ENCODE data around the gene JMJD7. TPM values are rescaled to one million over a fixed set of nuclear protein-coding genes. Genes with fewer than 3 reads are reported as not detected.

The JMJD7 gene
- total RNA-seq, 1 experiment from 2014 or later: 10.9 TPM

- TF ChIP-seq, protein P1, sequence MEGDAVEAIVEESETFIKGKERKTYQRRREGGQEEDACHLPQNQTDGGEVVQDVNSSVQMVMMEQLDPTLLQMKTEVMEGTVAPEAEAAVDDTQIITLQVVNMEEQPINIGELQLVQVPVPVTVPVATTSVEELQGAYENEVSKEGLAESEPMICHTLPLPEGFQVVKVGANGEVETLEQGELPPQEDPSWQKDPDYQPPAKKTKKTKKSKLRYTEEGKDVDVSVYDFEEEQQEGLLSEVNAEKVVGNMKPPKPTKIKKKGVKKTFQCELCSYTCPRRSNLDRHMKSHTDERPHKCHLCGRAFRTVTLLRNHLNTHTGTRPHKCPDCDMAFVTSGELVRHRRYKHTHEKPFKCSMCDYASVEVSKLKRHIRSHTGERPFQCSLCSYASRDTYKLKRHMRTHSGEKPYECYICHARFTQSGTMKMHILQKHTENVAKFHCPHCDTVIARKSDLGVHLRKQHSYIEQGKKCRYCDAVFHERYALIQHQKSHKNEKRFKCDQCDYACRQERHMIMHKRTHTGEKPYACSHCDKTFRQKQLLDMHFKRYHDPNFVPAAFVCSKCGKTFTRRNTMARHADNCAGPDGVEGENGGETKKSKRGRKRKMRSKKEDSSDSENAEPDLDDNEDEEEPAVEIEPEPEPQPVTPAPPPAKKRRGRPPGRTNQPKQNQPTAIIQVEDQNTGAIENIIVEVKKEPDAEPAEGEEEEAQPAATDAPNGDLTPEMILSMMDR (IDR thresholded peaks at IDR 0.05; ENCODE audit: insufficient read depth in 1 of 2, low read depth in 1 of 2, low read length in 1 of 2, severe bottlenecking in 1 of 2, unreplicated experiment in 1 of 2): no peak
- no peaks in the 10 kb centered on the region for H3K9me3 ChIP-seq
- BruUV-seq (replicated peaks): no TSS peak
- Mint-ChIP-seq H3K36me3 (ENCODE audit: insufficient read depth, unreplicated experiment) (peaks cover 13% of the 10 kb centered on the region), H3K27me3 (ENCODE audit: insufficient read depth, unreplicated experiment) (no peaks in the 10 kb centered on the region), H3K9me3 (ENCODE audit: unreplicated experiment) (no peaks in the 10 kb centered on the region), H3K4me3 (ENCODE audit: unreplicated experiment) (no peak overlapping the region), H3K4me1 (ENCODE audit: low read depth, unreplicated experiment) (no peaks in the 10 kb centered on the region), H3K27ac (ENCODE audit: unreplicated experiment) (no peak overlapping the region)
- DNase-seq: no peak
- CTCF ChIA-PET: interaction anchor here (0.8 to 4.0 kb wide), 5 partner anchors 37 to 345 kb away, joined by 3 to 47 read pairs (median 4); partner anchors contain the start of gene MAPKBP1
- POLR2A ChIA-PET: interaction anchor here (0.6 to 0.8 kb wide), 3 partner anchors 39 to 463 kb away, joined by 3 to 7 read pairs (median 4); no protein-coding TSS in a partner anchor
- H3K4me3 ChIP-seq (ENCODE audit: low read depth, low read length): no peak overlapping the region
- peaks cover 2% of the 10 kb centered on the region; the same call in 1 of the 2 replicates for H3K36me3 ChIP-seq (ENCODE audit: control insufficient read depth, insufficient read depth, low read length)
- no peaks in the 10 kb centered on the region for H3K27me3 ChIP-seq (replicated peaks; ENCODE audit: control insufficient read depth, insufficient read depth, low read length)
- H3K4me1 ChIP-seq: no peaks in the 10 kb centered on the region
- intact Hi-C loops (cut with micrococcal nuclease; ENCODE audit: unreplicated experiment): loop anchor here (1.0 to 5.0 kb wide), 3 partner anchors 37 to 344 kb away; partner anchors contain the start of gene MAPKBP1
Observed at GRCh38 chr15:41810651-41811431, 17.1 kb upstream of the JMJD7 start.

- Mint-ChIP-seq H3K4me1 (ENCODE audit: low read depth, unreplicated experiment) (no peaks in the 10 kb centered on the region), H3K27ac (ENCODE audit: unreplicated experiment) (no peak overlapping the region), H3K36me3 (ENCODE audit: insufficient read depth, unreplicated experiment) (peaks cover 13% of the 10 kb centered on the region), H3K4me3 (ENCODE audit: unreplicated experiment) (no peak overlapping the region), H3K9me3 (ENCODE audit: unreplicated experiment) (no peaks in the 10 kb centered on the region), H3K27me3 (ENCODE audit: insufficient read depth, unreplicated experiment) (no peaks in the 10 kb centered on the region)
- no peaks in the 10 kb centered on the region for H3K4me1 ChIP-seq
- TF ChIP-seq, protein P1 (IDR thresholded peaks at IDR 0.05; ENCODE audit: insufficient read depth in 1 of 2, low read depth in 1 of 2, low read length in 1 of 2, severe bottlenecking in 1 of 2, unreplicated experiment in 1 of 2): peak; percentile 87 to 90
- H3K4me3 ChIP-seq (ENCODE audit: low read depth, low read length): no peak overlapping the region
- H3K36me3 ChIP-seq (ENCODE audit: control insufficient read depth, insufficient read depth, low read length): peaks cover 2% of the 10 kb centered on the region; the same call in 1 of the 2 replicates
- no peaks in the 10 kb centered on the region for H3K9me3 ChIP-seq
- no peaks in the 10 kb centered on the region for H3K27me3 ChIP-seq (replicated peaks; ENCODE audit: control insufficient read depth, insufficient read depth, low read length)
- no TSS peak for BruUV-seq (replicated peaks)
- ChIA-PET POLR2A (interaction anchor here (0.6 to 0.8 kb wide), 2 partner anchors 25 to 189 kb away, joined by 3 to 4 read pairs; no protein-coding TSS in a partner anchor), CTCF (interaction anchor here (0.7 to 4.0 kb wide), 5 partner anchors 38 to 346 kb away, joined by 3 to 47 read pairs (median 4); partner anchors contain the start of gene MAPKBP1)
- DNase-seq: peak; percentile 79 to 86
- intact Hi-C loops (cut with micrococcal nuclease; ENCODE audit: unreplicated experiment): loop anchor here (1.0 to 5.0 kb wide), 3 partner anchors 37 to 344 kb away; partner anchors contain the start of gene MAPKBP1
Observed at GRCh38 chr15:41811432-41812195, 16.3 kb upstream of the JMJD7 start.

DNA sequence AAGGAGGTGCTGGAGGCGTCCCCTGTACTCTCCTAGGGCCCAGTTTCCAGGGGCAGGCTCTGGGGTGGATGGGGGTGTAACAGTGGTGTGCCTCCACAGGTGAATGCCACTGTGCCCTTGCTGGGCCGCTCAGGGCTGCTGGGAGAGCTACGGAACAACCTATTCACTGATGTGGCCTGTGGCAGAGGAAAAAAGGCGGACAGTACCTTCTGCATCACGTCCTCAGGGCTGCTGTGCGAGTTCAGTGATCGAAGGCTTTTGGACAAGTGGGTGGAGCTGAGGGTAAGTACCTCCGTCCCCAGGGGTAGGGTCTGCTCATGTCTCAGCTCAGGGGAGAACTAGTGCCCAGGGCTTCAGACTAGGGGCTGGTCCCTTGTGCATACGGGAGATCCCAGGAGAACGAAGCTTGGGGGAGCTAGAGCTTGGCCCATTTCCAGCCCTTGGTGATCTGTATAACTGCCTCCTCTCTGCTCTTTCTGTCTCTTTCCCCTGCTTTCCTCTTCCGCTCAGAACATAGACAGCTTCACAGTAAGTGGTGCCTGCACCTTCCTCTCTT lies 15.0 kb upstream of the JMJD7 start:
- H3K36me3 ChIP-seq (ENCODE audit: control insufficient read depth, insufficient read depth, low read length): peaks cover 2% of the 10 kb centered on the region; the same call in 1 of the 2 replicates
- POLR2A ChIA-PET: no interaction called here
- H3K4me1 Mint-ChIP-seq (ENCODE audit: low read depth, unreplicated experiment): no peaks in the 10 kb centered on the region
- no TSS peak for BruUV-seq (replicated peaks)
- no peak overlapping the region for H3K4me3 ChIP-seq (ENCODE audit: low read depth, low read length)
- no peak for DNase-seq
- H3K4me3 Mint-ChIP-seq (ENCODE audit: unreplicated experiment): no peak overlapping the region
- CTCF ChIA-PET: interaction anchor here (0.6 to 2.0 kb wide), 2 partner anchors 39 to 76 kb away, joined by 4 to 8 read pairs; partner anchors contain the start of gene MAPKBP1
- H3K9me3 ChIP-seq: no peaks in the 10 kb centered on the region
- H3K9me3 Mint-ChIP-seq (ENCODE audit: unreplicated experiment): no peaks in the 10 kb centered on the region
- intact Hi-C loops (cut with micrococcal nuclease; ENCODE audit: unreplicated experiment): loop anchor here (5.0 kb wide), 1 partner anchor 346 kb away; no protein-coding TSS in a partner anchor
- H3K27me3 Mint-ChIP-seq (ENCODE audit: insufficient read depth, unreplicated experiment): no peaks in the 10 kb centered on the region
- TF ChIP-seq, protein P1 (IDR thresholded peaks at IDR 0.05; ENCODE audit: insufficient read depth in 1 of 2, low read depth in 1 of 2, low read length in 1 of 2, severe bottlenecking in 1 of 2, unreplicated experiment in 1 of 2): no peak
- H3K27me3 ChIP-seq (replicated peaks; ENCODE audit: control insufficient read depth, insufficient read depth, low read length): no peaks in the 10 kb centered on the region
- no peaks in the 10 kb centered on the region for H3K4me1 ChIP-seq
- H3K36me3 Mint-ChIP-seq (ENCODE audit: insufficient read depth, unreplicated experiment): peaks cover 13% of the 10 kb centered on the region
- H3K27ac Mint-ChIP-seq (ENCODE audit: unreplicated experiment): no peak overlapping the region
